Transverse colon (tissue), 4 donors: ENCODE data around the gene PHF13. TPM values are rescaled to one million over a fixed set of nuclear protein-coding genes. Genes with fewer than 3 reads are reported as not detected.

Experiments used
- DNase-seq: peaks from one replicate; pipeline ENCODE4 v3.0.0-alpha.2; 2019
- H3K27ac ChIP-seq, 4 donors: fragments of 200-600 bp; sonication (generic); 2 replicates each; pipeline ENCODE4 v1.5.1; 2016 to 2018; ENCODE audit warnings: inconsistent platforms in 4 of 4
- H3K27me3 ChIP-seq: fragments of 200-600 bp; sonication (generic); 2 replicates; pipeline ENCODE4 v1.5.1; 2017; ENCODE audit warnings: inconsistent platforms
- H3K36me3 ChIP-seq, 4 donors: fragments of 200-600 bp; sonication (generic); 2 replicates each; pipeline ENCODE4 v1.5.1; 2017 to 2019; ENCODE audit warnings: inconsistent platforms in 4 of 4
- H3K4me1 ChIP-seq, 4 donors: fragments of 200-600 bp; sonication (generic); 2 replicates each; pipeline ENCODE4 v1.5.1; 2017 to 2020; ENCODE audit warnings: inconsistent platforms in 4 of 4
- H3K4me3 ChIP-seq, 4 donors: fragments of 200-600 bp; sonication (generic); 1 replicate in 1 of 4; 2 replicates in 3 of 4; pipeline versions ENCODE4 v1.5.1 to v1.6.1; 2017 to 2019; ENCODE audit warnings: inconsistent platforms in 4 of 4
- H3K9me3 ChIP-seq, 2 donors: fragments of 200-600 bp; sonication (generic); 2 replicates each; pipeline ENCODE4 v1.5.1; 2017 to 2019; ENCODE audit warnings: inconsistent platforms in 2 of 2
- EP300 ChIP-seq: sonication (generic); formaldehyde crosslinking; IDR thresholded peaks from one replicate; pipeline ENCODE4 v1.6.1; 2017; ENCODE audit warnings: antibody characterized with exemption, low read depth
- POLR2A ChIP-seq: fragments of 450-650 bp; IDR thresholded peaks from one replicate; pipeline ENCODE4 v1.6.1; 2016; ENCODE audit warnings: antibody characterized with exemption, mild to moderate bottlenecking, moderate library complexity
- POLR2AphosphoS5 ChIP-seq, 3 donors: sonication (generic); formaldehyde crosslinking; IDR thresholded peaks; one replicate each; pipeline ENCODE4 v1.6.1; 2016; ENCODE audit warnings: antibody characterized with exemption in 3 of 3
- WGBS, 2 donors: methylation state at CpG; one replicate each; pipeline ENCODE4 v1.1.5; 2018; ENCODE audit warnings: low coverage in 1 of 2; 5-methylcytosine and 5-hydroxymethylcytosine counted together
- in situ Hi-C, 4 donors: fragments of 200-750 bp; cut with MboI; loops; one replicate each; pipeline versions ENCODE4 v1.15.0 to v1.15.1; 2017; ENCODE audit warnings: low sequenced_read_pairs in 3 of 4, low pct_ligation_motif_present in 1 of 4, low pct_unique_long_range_greater_than_20kb in 1 of 4
- intact Hi-C: fragments of 100-400 bp; cut with DNase I; formaldehyde crosslinking; loops from one replicate; pipeline ENCODE4 v1.15.1; 2023; ENCODE audit warnings: low total_unique reads
- total RNA-seq, 4 donors: library from RNA; depleted of rRNA; stranded (reverse); fragments of >200 nt; gene quantifications; one replicate each; pipeline ENCODE4 v1.1.0, GENCODE V29; 2016
- TF ChIP-seq, protein P1 (sequence below), 5 experiments: fragments of 200-600 bp in 3 of 5; fragments of 450-650 bp in 2 of 5; sonication (generic) in 3 of 5; IDR thresholded peaks; 1 replicate in 2 of 5; 2 replicates in 3 of 5; pipeline ENCODE4 v1.5.1; 2016 to 2017; ENCODE audit warnings: antibody characterized with exemption in 5 of 5, inconsistent platforms in 3 of 5, mild to moderate bottlenecking in 2 of 5, moderate library complexity in 1 of 5

The PHF13 gene
- 10 to 100 TPM in 2 of 4 donors, 1 to 10 TPM in 2; 8.7 to 17.3 (median 10.3) TPM for total RNA-seq

DNA sequence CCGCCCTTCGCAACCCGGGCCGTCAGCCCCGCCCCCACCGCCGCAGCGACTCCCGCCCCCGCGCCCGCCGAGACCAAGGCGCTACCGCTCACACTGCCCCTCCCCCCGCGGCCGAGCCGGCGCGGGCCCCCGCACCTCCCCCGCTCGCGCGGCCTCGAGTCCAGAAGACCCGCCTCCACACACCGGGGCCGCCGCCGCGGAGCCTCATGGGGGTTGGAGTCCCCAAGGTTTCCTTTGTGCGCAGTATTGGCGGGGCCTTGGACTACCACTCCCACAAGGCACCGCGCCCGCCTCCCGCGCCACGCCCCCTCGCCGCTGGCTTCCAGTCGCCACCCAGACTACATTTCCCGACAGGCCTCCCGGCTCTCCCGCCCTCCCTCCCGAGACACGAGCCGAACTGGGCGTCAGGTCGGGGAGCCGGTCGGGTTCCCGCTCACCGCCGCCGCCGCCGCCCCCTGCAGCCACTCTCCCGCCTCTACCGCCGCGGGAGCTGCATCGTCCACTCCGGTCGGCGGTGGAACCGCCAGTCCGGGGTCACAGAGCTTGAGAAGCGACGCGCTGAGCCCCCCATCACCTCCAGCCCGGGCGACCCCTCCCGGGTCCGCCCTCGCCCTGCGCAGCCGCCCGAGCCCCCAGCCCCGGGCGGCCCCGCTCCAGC lies at the start of gene PHF13:
Gene PHF13 (plus strand): TSS at position 371 of the 658 bp plus-strand sequence. CDS start 336 bp downstream, outside the sequence.
- Histone ChIP-seq H3K4me1 (peaks cover 11 to 26% (median 22%) of the 10 kb centered on the region in 4 donors), H3K27ac (peak within 1 kb of the TSS; percentile 94 to 98 (median 96)), H3K27me3 (no peaks in the 10 kb centered on the region), H3K36me3 (no peaks in the 10 kb centered on the region), H3K4me3 (peak within 1 kb of the TSS; percentile 73 to 99 (median 96)), H3K9me3 (no peaks in the 10 kb centered on the region)
- peak; percentile 61 to 84 (median 79) for TF ChIP-seq POLR2AphosphoS5 (IDR thresholded peaks at IDR 0.05)
- TF ChIP-seq, protein P1, sequence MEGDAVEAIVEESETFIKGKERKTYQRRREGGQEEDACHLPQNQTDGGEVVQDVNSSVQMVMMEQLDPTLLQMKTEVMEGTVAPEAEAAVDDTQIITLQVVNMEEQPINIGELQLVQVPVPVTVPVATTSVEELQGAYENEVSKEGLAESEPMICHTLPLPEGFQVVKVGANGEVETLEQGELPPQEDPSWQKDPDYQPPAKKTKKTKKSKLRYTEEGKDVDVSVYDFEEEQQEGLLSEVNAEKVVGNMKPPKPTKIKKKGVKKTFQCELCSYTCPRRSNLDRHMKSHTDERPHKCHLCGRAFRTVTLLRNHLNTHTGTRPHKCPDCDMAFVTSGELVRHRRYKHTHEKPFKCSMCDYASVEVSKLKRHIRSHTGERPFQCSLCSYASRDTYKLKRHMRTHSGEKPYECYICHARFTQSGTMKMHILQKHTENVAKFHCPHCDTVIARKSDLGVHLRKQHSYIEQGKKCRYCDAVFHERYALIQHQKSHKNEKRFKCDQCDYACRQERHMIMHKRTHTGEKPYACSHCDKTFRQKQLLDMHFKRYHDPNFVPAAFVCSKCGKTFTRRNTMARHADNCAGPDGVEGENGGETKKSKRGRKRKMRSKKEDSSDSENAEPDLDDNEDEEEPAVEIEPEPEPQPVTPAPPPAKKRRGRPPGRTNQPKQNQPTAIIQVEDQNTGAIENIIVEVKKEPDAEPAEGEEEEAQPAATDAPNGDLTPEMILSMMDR (IDR thresholded peaks at IDR 0.05) = no peak
- TF ChIP-seq EP300 = no peak
- TF ChIP-seq POLR2A = peak; percentile 56
- in situ Hi-C loops = no loop called here
- DNase-seq = peak; percentile 100
- whole genome bisulfite sequencing, 2 donors = 2% methylated on average over 11 of the region's 84 CpGs; no CpG with 5 or more reads in 1 of the 2 donors
- intact Hi-C loops = no loop called here

GRCh38 chr1:6569033-6569432 lies 44.5 kb upstream of the PHF13 start:
- Histone ChIP-seq H3K27ac (no peak overlapping the region), H3K4me3 (no peak overlapping the region), H3K36me3 (no peaks in the 10 kb centered on the region), H3K27me3 (peaks cover 5% of the 10 kb centered on the region), H3K4me1 (no peaks in the 10 kb centered on the region), H3K9me3 (no peaks in the 10 kb centered on the region)
- intact Hi-C loops = no loop called here
- TF ChIP-seq, protein P1 (IDR thresholded peaks at IDR 0.05) = no peak
- no peak for TF ChIP-seq EP300
- no peak for TF ChIP-seq POLR2AphosphoS5 (IDR thresholded peaks at IDR 0.05)
- TF ChIP-seq POLR2A = no peak
- in situ Hi-C loops = no loop called here
- 84 to 93% methylated on average over 6 to 11 of the region's 11 CpGs for WGBS, 2 donors
- no peak for DNase-seq

- intact Hi-C loops = no loop called here
- Histone ChIP-seq H3K27ac (no peak overlapping the region), H3K9me3 (no peaks in the 10 kb centered on the region), H3K4me1 (no peaks in the 10 kb centered on the region), H3K36me3 (no peaks in the 10 kb centered on the region), H3K4me3 (no peak overlapping the region), H3K27me3 (peaks cover 5% of the 10 kb centered on the region)
- 17 to 55% methylated on average over 2 to 3 of the region's 3 CpGs for WGBS, 2 donors
- in situ Hi-C loops = loop anchor here in 1 of 4 donors (10.0 kb wide), 1 partner anchor 55 kb away; the partner anchor contains the start of gene THAP3
- no peak for DNase-seq
- no peak for TF ChIP-seq EP300
- TF ChIP-seq, protein P1 (IDR thresholded peaks at IDR 0.05) = no peak
These were observed 43.4 kb upstream of the PHF13 start for GRCh38 chr1:6570100-6570499.

GRCh38 chr1:6570987-6571386 lies 42.5 kb upstream of the PHF13 start:
- no peak for DNase-seq
- no peak overlapping the region for H3K4me3 ChIP-seq

More at GRCh38 chr1:6570987-6571386, 42.5 kb upstream of the PHF13 start:
- no peaks in the 10 kb centered on the region for H3K27me3 ChIP-seq
- intact Hi-C loops = no loop called here
- no peak overlapping the region for H3K27ac ChIP-seq
- no peak for TF ChIP-seq POLR2A
- TF ChIP-seq, protein P1 (IDR thresholded peaks at IDR 0.05) = no peak
- no peak for TF ChIP-seq EP300
- in situ Hi-C loops = loop anchor here in 1 of 4 donors (10.0 kb wide), 1 partner anchor 54 kb away; the partner anchor contains the start of gene THAP3
- H3K4me1 ChIP-seq = no peaks in the 10 kb centered on the region
- 69% methylated on average over 5 of the region's 5 CpGs; no CpG with 5 or more reads in 1 of the 2 donors for WGBS, 2 donors
- H3K9me3 ChIP-seq = no peaks in the 10 kb centered on the region
- no peaks in the 10 kb centered on the region for H3K36me3 ChIP-seq
